ENCODE results near the gene SPEG. TPM values are rescaled to one million over a fixed set of nuclear protein-coding genes. Genes with fewer than 3 reads are reported as not detected.
A peak's percentile ranks its signal among the peaks of the same experiment; 100 is the strongest.

The SPEG gene
- total and polyA plus RNA-seq, 4 donors = 3.7 to 15.6 (median 9.6) TPM

- ATAC-seq (ENCODE audit: insufficient read depth, low FRiP score) (no peak), DNase-seq (no peak)
- no peak for TF ChIP-seq CTCF (IDR thresholded peaks at IDR 0.05; ENCODE audit: control extremely low read depth, extremely low read depth)
- no peaks in the 10 kb centered on the region for H3K9me3 ChIP-seq (ENCODE audit: control insufficient read depth in 4 of 4, insufficient read depth in 3 of 4, low read length in 3 of 4)
- peak overlapping the region in 1 of 2 donors; percentile 86 for H3K27ac ChIP-seq (ENCODE audit: low read depth in 1 of 2, low read length in 1 of 2)
- no peak overlapping the region for H3K4me3 ChIP-seq
- WGBS, 2 donors = 83 to 94% methylated on average over 8 of the region's 8 CpGs
- H3K9ac ChIP-seq (ENCODE audit: insufficient read depth in 1 of 2, low read length in 2 of 2) = no peak overlapping the region
- no peaks in the 10 kb centered on the region for H3K36me3 ChIP-seq (ENCODE audit: control insufficient read depth in 4 of 4, insufficient read depth in 4 of 4, low read length in 4 of 4)
- H3K4me1 ChIP-seq (ENCODE audit: control insufficient read depth in 5 of 5, insufficient read depth in 5 of 5, low read length in 5 of 5) = peaks cover 0 to 25% (median 7%) of the 10 kb centered on the region in 5 donors
- no peaks in the 10 kb centered on the region for H3K27me3 ChIP-seq (ENCODE audit: control insufficient read depth in 3 of 3, insufficient read depth in 3 of 3, low read length in 2 of 3)
Observed at GRCh38 chr2:219458996-219459395, 24.4 kb downstream of the SPEG start.

- ATAC-seq (ENCODE audit: insufficient read depth, low FRiP score) (peak; percentile 68), DNase-seq (peak; percentile 58 to 70 (median 68))
- no peaks in the 10 kb centered on the region for H3K9me3 ChIP-seq (ENCODE audit: control insufficient read depth in 4 of 4, insufficient read depth in 3 of 4, low read length in 3 of 4)
- peak; percentile 60 for TF ChIP-seq CTCF (IDR thresholded peaks at IDR 0.05; ENCODE audit: control extremely low read depth, extremely low read depth)
- peak overlapping the region in 1 of 2 donors; percentile 53 for H3K9ac ChIP-seq (ENCODE audit: insufficient read depth in 1 of 2, low read length in 2 of 2)
- H3K36me3 ChIP-seq (ENCODE audit: control insufficient read depth in 4 of 4, insufficient read depth in 4 of 4, low read length in 4 of 4) = no peaks in the 10 kb centered on the region
- 48 to 67% methylated on average over 14 of the region's 14 CpGs for WGBS, 2 donors
- peaks cover 0 to 24% (median 7%) of the 10 kb centered on the region in 5 donors for H3K4me1 ChIP-seq (ENCODE audit: control insufficient read depth in 5 of 5, insufficient read depth in 5 of 5, low read length in 5 of 5)
- H3K27ac ChIP-seq (ENCODE audit: low read depth in 1 of 2, low read length in 1 of 2) = peak overlapping the region in 1 of 2 donors; percentile 86
- H3K4me3 ChIP-seq = no peak overlapping the region
- H3K27me3 ChIP-seq (ENCODE audit: control insufficient read depth in 3 of 3, insufficient read depth in 3 of 3, low read length in 2 of 3) = no peaks in the 10 kb centered on the region
Observed at GRCh38 chr2:219459460-219460311, 25.0 kb downstream of the SPEG start.

GRCh38 chr2:219460424-219460926 lies 25.8 kb downstream of the SPEG start:
- peak; percentile 89 to 92 (median 90) for DNase-seq
- Histone ChIP-seq H3K9me3 (ENCODE audit: control insufficient read depth in 4 of 4, insufficient read depth in 3 of 4, low read length in 3 of 4) (no peaks in the 10 kb centered on the region), H3K36me3 (ENCODE audit: control insufficient read depth in 4 of 4, insufficient read depth in 4 of 4, low read length in 4 of 4) (no peaks in the 10 kb centered on the region), H3K27me3 (ENCODE audit: control insufficient read depth in 3 of 3, insufficient read depth in 3 of 3, low read length in 2 of 3) (no peaks in the 10 kb centered on the region), H3K4me1 (ENCODE audit: control insufficient read depth in 5 of 5, insufficient read depth in 5 of 5, low read length in 5 of 5) (peaks cover 0 to 24% (median 7%) of the 10 kb centered on the region in 5 donors), H3K27ac (ENCODE audit: low read depth in 1 of 2, low read length in 1 of 2) (peak overlapping the region in 1 of 2 donors; percentile 86), H3K4me3 (no peak overlapping the region), H3K9ac (ENCODE audit: insufficient read depth in 1 of 2, low read length in 2 of 2) (peak overlapping the region in 1 of 2 donors; percentile 53)
- TF ChIP-seq CTCF (IDR thresholded peaks at IDR 0.05; ENCODE audit: control extremely low read depth, extremely low read depth) = no peak
- ATAC-seq (ENCODE audit: insufficient read depth, low FRiP score) = no peak
- 35 to 57% methylated on average over 16 to 18 of the region's 18 CpGs for WGBS, 2 donors
